Measurements from ENCODE around the gene P3R3URF. TPM values are rescaled to one million over a fixed set of nuclear protein-coding genes. Genes with fewer than 3 reads are reported as not detected.

The P3R3URF gene
- total RNA-seq, 1 experiment from 2014 or later: not detected

GRCh38 chr1:46215504-46215903 lies 39.2 kb upstream of the P3R3URF start:
- no peak overlapping the region for H2AFZ ChIP-seq (ENCODE audit: low read depth, low read length, poor library complexity, severe bottlenecking)
- H3K9me2 ChIP-seq (ENCODE audit: insufficient read depth): no peaks in the 10 kb centered on the region
- BruUV-seq (replicated peaks): no TSS peak
- ChIA-PET POLR2A (no interaction called here), RAD21 (ENCODE audit: low non-redundant PET in 1 of 2, low total read pairs in 2 of 2, uncharacterized antibody in 2 of 2, unreplicated experiment in 2 of 2) (no interaction called here), CTCF (no interaction called here)
- intact Hi-C loops (cut with micrococcal nuclease): no loop called here
- H3K36me3 ChIP-seq (ENCODE audit: control insufficient read depth in 1 of 2, insufficient read depth in 2 of 2, low read length in 2 of 2): no peaks in the 10 kb centered on the region
- H3K4me2 ChIP-seq (ENCODE audit: low read length): no peak overlapping the region
- H3K79me2 ChIP-seq (ENCODE audit: insufficient read depth, low read length): no peaks in the 10 kb centered on the region
- H3K27me3 ChIP-seq (ENCODE audit: insufficient read depth, low read length): no peaks in the 10 kb centered on the region
- ATAC-seq (no peak), DNase-seq (ENCODE audit: low read depth, low spot score) (no peak)
- no peaks in the 10 kb centered on the region for H3K9me3 ChIP-seq (ENCODE audit: control insufficient read depth in 1 of 2, insufficient read depth in 1 of 2, low read depth in 1 of 2, low read length in 2 of 2)
- TF ChIP-seq MAX (IDR thresholded peaks at IDR 0.05) (no peak), JUND (IDR thresholded peaks at IDR 0.05) (no peak), YY1 (IDR thresholded peaks at IDR 0.05; ENCODE audit: extremely low read depth, insufficient replicate concordance, low read depth, low read length) (no peak), ELF1 (IDR thresholded peaks at IDR 0.05; ENCODE audit: borderline replicate concordance, low read depth) (no peak), EZH2phosphoT487 (IDR thresholded peaks at IDR 0.05; ENCODE audit: borderline replicate concordance) (no peak), EZH2 (IDR thresholded peaks at IDR 0.05) (no peak), CTCF (IDR thresholded peaks at IDR 0.05 in 2 of 3, conservative IDR thresholded peaks at IDR 0.05 in 1 of 3; ENCODE audit: borderline replicate concordance in 1 of 3, insufficient read depth in 1 of 3, low read depth in 2 of 3, low read length in 2 of 3) (no peak), REST (IDR thresholded peaks at IDR 0.05; ENCODE audit: low read depth) (no peak), SIN3A (IDR thresholded peaks at IDR 0.05; ENCODE audit: low read depth) (no peak)
- no peaks in the 10 kb centered on the region for H4K20me1 ChIP-seq (ENCODE audit: insufficient read depth)
- no peak overlapping the region for H3K9ac ChIP-seq (ENCODE audit: low read length)
- H3K27ac ChIP-seq (ENCODE audit: low read depth, low read length): no peak overlapping the region
- H3K4me1 ChIP-seq (ENCODE audit: control insufficient read depth in 1 of 2, insufficient read depth in 2 of 2, low read length in 2 of 2): peaks cover 0 to 13% of the 10 kb centered on the region in 2 experiments; a peak in 2 of 4 replicates
- no peak overlapping the region for H3K4me3 ChIP-seq (replicated peaks in 1 of 2; ENCODE audit: low read depth in 1 of 2, low read length in 2 of 2)
